EH (cell line): ENCODE data around the gene EPN2.

Source experiments
- DNase-seq: peaks from one replicate; pipeline ENCODE4 v3.0.0-alpha.2; 2015; ENCODE audit warnings: low read depth

The EPN2 gene

GRCh38 chr17:19294443-19294842 is 57.3 kb downstream of the EPN2 start:
- DNase-seq = no peak

- DNase-seq = no peak
Observed at GRCh38 chr17:19295473-19296135, 58.4 kb downstream of the EPN2 start.

- peak; percentile 14 for DNase-seq
Observed at GRCh38 chr17:19296786-19297778, 59.9 kb downstream of the EPN2 start.

GRCh38 chr17:19298569-19299213 is 61.5 kb downstream of the EPN2 start:
- no peak for DNase-seq

GRCh38 chr17:19299214-19299747 is 62.1 kb downstream of the EPN2 start:
- no peak for DNase-seq

GRCh38 chr17:19299866-19300265 is 62.7 kb downstream of the EPN2 start:
- no peak for DNase-seq

- DNase-seq = no peak
Observed at GRCh38 chr17:19301274-19301951, 64.2 kb downstream of the EPN2 start.

- no peak for DNase-seq
Observed at GRCh38 chr17:19301973-19302372, 64.8 kb downstream of the EPN2 start.

- DNase-seq = no peak
Observed at GRCh38 chr17:19302791-19303331, 65.7 kb downstream of the EPN2 start.

- DNase-seq = no peak
Observed at GRCh38 chr17:19303367-19303776, 66.2 kb downstream of the EPN2 start.

GRCh38 chr17:19304209-19304608 is 67.0 kb downstream of the EPN2 start:
- DNase-seq = peak; percentile 73

- no peak for DNase-seq
Observed at GRCh38 chr17:19304751-19305150, 67.6 kb downstream of the EPN2 start.

- no peak for DNase-seq
Observed at GRCh38 chr17:19305256-19305655, 68.1 kb downstream of the EPN2 start.

GRCh38 chr17:19305761-19306159 is 68.6 kb downstream of the EPN2 start:
- no peak for DNase-seq

- no peak for DNase-seq
Observed at GRCh38 chr17:19306160-19307111, 69.3 kb downstream of the EPN2 start.

- DNase-seq = no peak
Observed at GRCh38 chr17:19307521-19307920, 70.4 kb downstream of the EPN2 start.

- DNase-seq = no peak
Observed at GRCh38 chr17:19308398-19308797, 71.2 kb downstream of the EPN2 start.

- peak; percentile 29 for DNase-seq
Observed at GRCh38 chr17:19309701-19310100, 72.5 kb downstream of the EPN2 start.

GRCh38 chr17:19310151-19310550 is 73.0 kb downstream of the EPN2 start:
- DNase-seq = no peak

GRCh38 chr17:19311016-19311415 is 73.8 kb downstream of the EPN2 start:
- DNase-seq = no peak
